Small intestine (tissue), 7 donors: ENCODE data around the gene CHCT1. TPM values are rescaled to one million over a fixed set of nuclear protein-coding genes. Genes with fewer than 3 reads are reported as not detected.

Experiments
- DNase-seq, 2 donors: peaks; one replicate each; pipeline versions ENCODE4 v3.0.0 to v3.0.0-alpha.2; 2013
- FAIRE-seq: peaks from 2 replicates; lab custom pipeline; 2012; peaks lifted over from hg19 to GRCh38; lab: Jason Lieb, UNC
- H3K27ac ChIP-seq, 3 donors: one replicate each; pipeline ENCODE4 v1.5.1; 2013; ENCODE audit warnings: low read length in 2 of 3, mild to moderate bottlenecking in 2 of 3, control low read depth in 1 of 3, inconsistent platforms in 1 of 3, low read depth in 1 of 3, moderate library complexity in 1 of 3
- H3K27me3 ChIP-seq, 3 donors: one replicate each; pipeline ENCODE4 v1.6.1; 2013; ENCODE audit warnings: low read length in 3 of 3, inconsistent platforms in 1 of 3; ENCODE audit not compliant: control insufficient read depth in 3 of 3, insufficient read depth in 3 of 3
- H3K36me3 ChIP-seq, 3 donors: one replicate each; pipeline ENCODE4 v1.6.1; 2013; ENCODE audit warnings: low read length in 3 of 3, inconsistent platforms in 1 of 3, low read depth in 1 of 3, mild to moderate bottlenecking in 1 of 3, moderate library complexity in 1 of 3; ENCODE audit not compliant: control insufficient read depth in 3 of 3, insufficient read depth in 2 of 3
- H3K4me1 ChIP-seq, 3 donors: one replicate each; pipeline ENCODE4 v1.6.1; 2013; ENCODE audit warnings: low read length in 2 of 3, inconsistent platforms in 1 of 3, low read depth in 1 of 3, mild to moderate bottlenecking in 1 of 3, moderate library complexity in 1 of 3; ENCODE audit not compliant: control insufficient read depth in 3 of 3, insufficient read depth in 2 of 3
- H3K4me3 ChIP-seq, 3 donors: one replicate each; pipeline ENCODE4 v1.5.1; 2013; ENCODE audit warnings: low read length in 3 of 3, control low read depth in 1 of 3, inconsistent platforms in 1 of 3, low read depth in 1 of 3, mild to moderate bottlenecking in 1 of 3, moderate library complexity in 1 of 3
- H3K9me3 ChIP-seq, 2 donors: one replicate each; pipeline ENCODE4 v1.6.1; 2013; ENCODE audit warnings: low read depth in 1 of 2, low read length in 1 of 2; ENCODE audit not compliant: control insufficient read depth in 2 of 2, insufficient read depth in 1 of 2
- WGBS, 3 donors: extraction: QIAGEN DNeasy Blood & Tissue Kit; methylation state at CpG; one replicate each; pipeline ENCODE4 v1.1.7; 2013; 5-methylcytosine and 5-hydroxymethylcytosine counted together
- polyA plus RNA-seq, 4 donors: library from polyadenylated mRNA; stranded (reverse) in 3 of 4; unstranded in 1 of 4; fragments of 200-250 nt in 3 of 4; fragments of 120-200 nt in 1 of 4; gene quantifications; one replicate each; pipeline versions ENCODE4 v1.2.1 to v1.2.3, GENCODE V29; 2013
- donor health status: healthy with polysubstance abuse.
- donor health status: control.
- donor health status: control.
- donor health status: Bipolar disorder and iron deficiency.
- donor health status: healthy.

Gene CHCT1
- polyA plus RNA-seq, 4 donors = 0.07 to 0.10 TPM; not detected in 2

DNA sequence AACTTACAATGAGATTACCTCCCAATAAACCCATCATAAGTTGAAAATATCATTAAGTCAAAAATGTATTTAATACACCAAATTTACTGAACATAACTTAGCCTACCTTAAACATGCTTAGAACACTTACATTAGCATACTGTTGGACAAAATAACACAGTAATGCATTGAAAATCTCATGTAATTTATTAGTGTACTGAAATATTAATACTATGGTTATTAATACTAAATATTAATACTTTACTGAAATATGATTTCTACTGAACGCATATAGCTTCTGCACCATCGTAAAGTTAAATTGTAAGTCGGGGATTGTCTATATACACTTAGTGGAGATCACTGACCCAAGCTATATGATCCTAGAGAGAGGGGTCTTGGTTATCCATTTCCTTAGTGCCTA lies 34.6 kb upstream of the CHCT1 start:
- H3K27me3 ChIP-seq = no peaks in the 10 kb centered on the region
- no peak overlapping the region for H3K27ac ChIP-seq
- DNase-seq = no peak
- no peak overlapping the region for H3K4me3 ChIP-seq
- H3K9me3 ChIP-seq = no peaks in the 10 kb centered on the region
- 93 to 98% (median 95%) methylated on average over 3 of the region's 3 CpGs for WGBS, 3 donors
- H3K36me3 ChIP-seq = peaks cover 0 to 2% (median 0%) of the 10 kb centered on the region in 3 donors
- peaks cover 0 to 10% (median 0%) of the 10 kb centered on the region in 3 donors for H3K4me1 ChIP-seq
- FAIRE-seq = no peak

DNA sequence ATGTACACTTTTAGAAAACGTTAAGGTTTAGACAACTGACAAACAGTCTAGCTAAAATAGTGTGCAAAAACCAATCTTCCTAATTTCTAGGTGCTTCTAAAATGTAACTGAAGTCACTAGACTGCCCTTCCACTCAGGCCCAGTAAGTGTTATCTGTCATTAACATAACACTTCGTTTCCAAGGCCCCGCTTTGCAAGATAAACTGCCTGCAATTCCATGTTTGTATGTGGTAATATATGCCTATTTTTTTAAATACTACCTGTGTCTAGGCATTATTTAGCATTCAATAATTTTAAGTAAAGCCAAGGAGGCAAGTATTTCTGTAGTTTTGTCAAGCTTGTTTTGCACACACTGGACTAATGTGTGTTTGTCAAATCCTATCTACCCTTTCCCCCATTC lies 33.5 kb upstream of the CHCT1 start:
- Histone ChIP-seq H3K27me3 (no peaks in the 10 kb centered on the region), H3K4me1 (peaks cover 0 to 10% (median 0%) of the 10 kb centered on the region in 3 donors), H3K9me3 (no peaks in the 10 kb centered on the region), H3K4me3 (no peak overlapping the region), H3K36me3 (peaks cover 0 to 2% (median 0%) of the 10 kb centered on the region in 3 donors), H3K27ac (no peak overlapping the region)
- FAIRE-seq = no peak
- WGBS, 3 donors = 50 to 53% (median 51%) methylated on average over 3 of the region's 3 CpGs
- no peak for DNase-seq

DNA sequence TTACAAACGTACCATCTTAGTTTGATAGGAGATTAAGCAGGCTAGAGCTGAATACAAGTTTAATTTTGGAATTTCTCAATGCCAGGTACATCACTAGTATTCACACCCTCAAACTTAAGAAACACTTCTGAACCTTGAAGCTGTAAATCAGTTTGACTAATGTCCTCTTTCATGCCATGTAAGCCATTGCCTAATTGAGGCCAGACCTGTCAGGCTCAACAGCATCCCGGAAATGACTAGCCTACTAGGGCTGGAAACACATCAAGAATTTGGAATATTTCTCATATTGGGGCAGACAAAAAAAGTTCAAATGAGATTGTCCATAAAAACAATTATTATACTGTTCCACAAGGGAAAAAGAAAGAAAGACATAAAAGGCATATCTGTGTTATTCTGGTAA lies 32.1 kb upstream of the CHCT1 start:
- H3K4me1 ChIP-seq = peaks cover 0 to 10% (median 0%) of the 10 kb centered on the region in 3 donors
- 55 to 78% (median 70%) methylated on average over 2 of the region's 2 CpGs for WGBS, 3 donors
- no peak overlapping the region for H3K27ac ChIP-seq
- H3K27me3 ChIP-seq = no peaks in the 10 kb centered on the region
- no peaks in the 10 kb centered on the region for H3K9me3 ChIP-seq
- peaks cover 0 to 2% (median 0%) of the 10 kb centered on the region in 3 donors for H3K36me3 ChIP-seq
- DNase-seq (peak in 1 of 2 donors; percentile 10), FAIRE-seq (no peak)
- no peak overlapping the region for H3K4me3 ChIP-seq

DNA sequence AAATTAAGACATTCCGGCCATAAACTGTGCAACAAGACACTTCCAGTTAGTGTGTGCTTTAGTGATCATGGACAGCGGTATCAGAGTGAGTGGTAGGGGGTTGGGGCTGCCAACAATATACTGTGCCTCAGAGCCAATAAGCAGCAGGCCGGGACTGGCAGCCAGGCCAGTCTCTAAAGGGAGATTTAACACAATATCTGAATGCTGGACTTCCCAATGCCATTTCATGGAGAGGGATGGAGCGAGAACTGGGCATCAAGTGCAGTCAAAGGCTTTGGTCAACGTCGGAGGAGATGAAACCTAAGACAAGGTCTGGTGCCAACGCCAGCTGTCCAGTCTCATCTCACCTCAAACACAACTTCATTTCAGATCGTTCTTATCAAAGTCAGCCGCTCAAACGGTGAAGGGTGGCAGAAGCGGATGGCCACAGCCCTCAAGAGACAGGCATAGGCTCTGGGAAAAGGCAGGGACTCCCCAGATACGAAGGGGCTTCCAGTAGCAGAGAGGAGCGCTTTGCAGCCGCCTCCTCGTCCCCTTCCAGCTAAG lies 31.3 kb upstream of the CHCT1 start:
- 4 to 6% (median 5%) methylated on average over 15 of the region's 15 CpGs for WGBS, 3 donors
- no peak for FAIRE-seq
- peak; percentile 33 to 57 for DNase-seq
- Histone ChIP-seq H3K4me1 (peaks cover 0 to 10% (median 0%) of the 10 kb centered on the region in 3 donors), H3K4me3 (peak overlapping the region; percentile 81 to 91 (median 90)), H3K9me3 (no peaks in the 10 kb centered on the region), H3K36me3 (no peaks in the 10 kb centered on the region), H3K27me3 (no peaks in the 10 kb centered on the region), H3K27ac (peak overlapping the region in 2 of 3 donors; percentile 89 to 94)

DNA sequence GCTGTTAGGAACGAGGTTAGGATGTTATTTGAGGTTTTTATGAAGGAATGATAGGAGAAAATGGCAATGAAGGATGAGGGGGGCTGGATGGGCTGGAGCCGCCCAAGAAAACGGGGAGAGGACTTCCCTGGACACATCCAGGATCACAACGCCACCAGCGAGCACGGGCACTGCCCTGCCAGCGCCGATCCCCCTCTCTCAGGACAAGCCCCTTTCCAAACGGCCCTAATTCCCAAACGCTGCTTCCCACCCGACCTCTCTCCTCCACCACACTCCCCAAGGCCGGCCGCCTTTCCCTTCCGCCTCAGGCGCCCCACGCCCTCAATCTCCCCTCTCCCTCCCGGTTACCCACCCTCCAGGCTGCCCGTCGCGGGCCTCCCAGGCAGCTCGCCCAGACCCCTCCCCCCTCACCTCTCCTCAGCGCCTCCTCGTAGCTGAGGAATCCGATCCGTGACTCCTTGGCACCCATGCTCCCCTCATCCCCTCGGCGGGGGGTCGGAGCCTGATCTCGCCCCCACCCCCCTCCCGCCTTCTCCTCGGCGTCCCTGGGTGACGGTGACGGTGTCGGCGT lies 30.7 kb upstream of the CHCT1 start:
- H3K27ac ChIP-seq = peak overlapping the region; percentile 79 to 94 (median 89)
- H3K9me3 ChIP-seq = no peaks in the 10 kb centered on the region
- H3K4me1 ChIP-seq = peaks cover 0 to 10% (median 0%) of the 10 kb centered on the region in 3 donors
- DNase-seq (no peak), FAIRE-seq (no peak)
- H3K36me3 ChIP-seq = no peaks in the 10 kb centered on the region
- H3K4me3 ChIP-seq = peak overlapping the region; percentile 81 to 91 (median 90)
- 0 to 2% (median 1%) methylated on average over 27 to 36 of the region's 36 CpGs for WGBS, 3 donors
- no peaks in the 10 kb centered on the region for H3K27me3 ChIP-seq

DNA sequence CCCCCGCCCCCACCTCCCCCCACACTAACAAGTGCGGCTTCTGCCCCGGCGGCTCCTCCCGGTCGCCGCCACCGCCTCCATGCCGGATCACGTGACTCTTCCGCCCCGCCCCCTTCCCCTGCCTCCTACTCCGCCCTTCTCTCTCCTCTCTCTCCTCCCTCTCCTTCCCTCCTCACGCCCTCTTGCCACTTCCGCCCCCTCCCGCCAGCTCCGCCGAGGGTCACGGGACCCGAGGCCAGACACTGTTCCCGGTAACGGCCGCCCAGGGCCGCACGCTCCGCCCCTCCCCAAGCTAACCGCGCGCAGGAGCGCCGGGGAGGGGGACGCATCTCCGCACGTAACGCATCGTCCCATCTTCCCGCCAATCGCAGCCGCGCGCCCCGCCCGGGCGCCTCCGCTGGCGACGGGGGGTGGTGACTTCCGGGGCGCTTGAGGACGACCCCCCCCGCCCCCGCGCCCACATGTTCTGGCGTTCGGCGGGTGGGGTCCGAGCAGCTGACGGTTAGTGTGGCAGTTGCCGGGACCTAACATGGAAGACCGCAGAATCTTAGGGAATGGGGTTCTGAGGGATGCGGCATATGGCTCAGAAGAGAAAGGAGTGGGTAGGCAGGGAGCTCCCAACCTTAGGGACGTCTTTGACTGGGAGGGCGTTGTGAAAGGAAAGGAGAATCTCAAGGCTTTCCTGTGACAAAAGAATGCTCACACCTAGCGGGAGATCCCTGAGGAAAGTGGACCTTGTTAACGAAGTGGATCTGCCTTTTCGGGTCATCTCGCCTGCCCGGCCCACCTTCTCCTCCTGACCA lies 30.0 kb upstream of the CHCT1 start, which contains the start of gene USP32:
Gene USP32, minus strand, starts transcription at position 92 of the 803 bp plus-strand sequence. CDS start 194 bp downstream, outside the sequence.
- Histone ChIP-seq H3K4me1 (peaks cover 0 to 10% (median 0%) of the 10 kb centered on the region in 3 donors), H3K4me3 (peak within 1 kb of the TSS; percentile 81 to 91 (median 90)), H3K36me3 (no peaks in the 10 kb centered on the region), H3K27me3 (no peaks in the 10 kb centered on the region), H3K27ac (peak within 1 kb of the TSS; percentile 89 to 94 (median 89)), H3K9me3 (no peaks in the 10 kb centered on the region)
- 0 to 1% (median 0%) methylated on average over 55 to 68 of the region's 68 CpGs for WGBS, 3 donors
- FAIRE-seq (no peak), DNase-seq (peak; percentile 98 to 99)

DNA sequence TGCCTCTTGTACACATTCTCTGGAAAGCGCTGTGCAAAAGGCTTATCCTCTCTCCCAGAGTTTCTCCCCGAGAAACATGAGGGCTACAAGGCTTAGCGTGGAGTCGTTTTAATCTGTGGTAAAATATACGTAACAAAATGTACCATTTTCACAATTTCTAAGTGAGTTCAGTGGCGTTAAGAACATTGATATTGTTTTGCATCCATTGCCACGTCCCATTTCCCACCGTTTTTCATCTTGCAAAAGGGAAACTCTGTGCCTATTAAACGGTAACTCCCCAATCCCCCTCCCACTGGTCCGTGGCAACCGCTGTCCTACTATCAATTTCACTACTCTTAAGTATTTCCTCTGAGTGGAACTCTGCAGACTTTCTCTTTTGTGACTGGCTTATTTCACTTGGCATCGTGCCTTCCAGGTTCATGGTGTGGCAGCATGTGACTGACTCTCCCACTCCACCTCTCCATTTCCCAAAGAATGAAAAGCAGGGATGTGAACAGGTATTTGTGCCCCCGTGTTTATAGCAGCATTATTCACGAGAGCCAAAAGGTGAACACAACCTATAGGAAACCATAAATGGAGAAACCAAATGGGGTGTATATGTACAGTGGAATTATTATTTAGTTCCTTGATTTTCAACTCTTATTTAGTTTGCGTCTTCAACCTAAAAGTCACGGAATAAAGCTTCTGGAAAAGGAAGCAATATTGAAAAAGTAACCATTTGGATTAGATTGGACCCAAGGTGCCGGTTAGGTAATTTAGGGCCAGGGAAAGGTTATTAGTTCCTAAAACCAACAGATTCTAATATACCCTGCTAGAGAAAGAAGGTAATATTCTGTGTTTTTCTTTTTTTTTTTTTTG lies 29.2 kb upstream of the CHCT1 start:
- peak; percentile 78 to 79 for DNase-seq
- Histone ChIP-seq H3K27ac (peak overlapping the region; percentile 89 to 94 (median 89)), H3K27me3 (no peaks in the 10 kb centered on the region), H3K36me3 (no peaks in the 10 kb centered on the region), H3K9me3 (no peaks in the 10 kb centered on the region), H3K4me1 (peaks cover 0 to 10% (median 0%) of the 10 kb centered on the region in 3 donors), H3K4me3 (peak overlapping the region; percentile 69 to 91 (median 81))
- no peak for FAIRE-seq
- WGBS, 3 donors = 15 to 18% (median 18%) methylated on average over 17 of the region's 17 CpGs
